ENCODE measurements around the gene WDFY4.

WDFY4 gene

GRCh38 chr10:49000437-49001398, 316.0 kb downstream of the WDFY4 start:
- no peak for TF ChIP-seq CTCF (IDR thresholded peaks at IDR 0.05; ENCODE audit: borderline replicate concordance, insufficient read depth, low read depth, low read length)

GRCh38 chr10:49001402-49001801, 316.7 kb downstream of the WDFY4 start:
- H3K4me3 ChIP-seq (ENCODE audit: low read depth, low read length): no peak overlapping the region

More at GRCh38 chr10:49000437-49001398, 316.0 kb downstream of the WDFY4 start:
- no peak overlapping the region for H3K4me3 ChIP-seq (ENCODE audit: low read depth, low read length)

GRCh38 chr10:49001870-49002672, 317.4 kb downstream of the WDFY4 start:
- H3K4me3 ChIP-seq (ENCODE audit: low read depth, low read length): no peak overlapping the region
- no peak for TF ChIP-seq CTCF (IDR thresholded peaks at IDR 0.05; ENCODE audit: borderline replicate concordance, insufficient read depth, low read depth, low read length)

More at GRCh38 chr10:49001402-49001801, 316.7 kb downstream of the WDFY4 start:
- no peak for TF ChIP-seq CTCF (IDR thresholded peaks at IDR 0.05; ENCODE audit: borderline replicate concordance, insufficient read depth, low read depth, low read length)

GRCh38 chr10:49005270-49005669, 320.6 kb downstream of the WDFY4 start:
- H3K4me3 ChIP-seq (ENCODE audit: low read depth, low read length): no peak overlapping the region
- TF ChIP-seq CTCF (IDR thresholded peaks at IDR 0.05; ENCODE audit: borderline replicate concordance, insufficient read depth, low read depth, low read length): no peak

- TF ChIP-seq CTCF (IDR thresholded peaks at IDR 0.05; ENCODE audit: borderline replicate concordance, insufficient read depth, low read depth, low read length): no peak
- H3K4me3 ChIP-seq (ENCODE audit: low read depth, low read length): no peak overlapping the region
These were observed 322.5 kb downstream of the WDFY4 start for GRCh38 chr10:49007129-49007528.

GRCh38 chr10:49008091-49008490, 323.4 kb downstream of the WDFY4 start:
- H3K4me3 ChIP-seq (ENCODE audit: low read depth, low read length): no peak overlapping the region
- no peak for TF ChIP-seq CTCF (IDR thresholded peaks at IDR 0.05; ENCODE audit: borderline replicate concordance, insufficient read depth, low read depth, low read length)

Measured in GM12875 (cell line).